HAP-1 (cell line): Measurements from ENCODE around the gene EYA3.

Source experiments
- DNase-seq, 2 experiments: peaks; one replicate each; pipeline ENCODE4 v3.0.0-alpha.2; 2016 to 2020; ENCODE audit warnings: low spot score in 2 of 2
- H3K27me3 ChIP-seq: fragments of 250-450 bp; sonication (Bioruptor Pico); 2 replicates; pipeline ENCODE4 v1.5.1; 2020; ENCODE audit warnings: low read depth, mild to moderate bottlenecking, moderate library complexity
- H3K36me3 ChIP-seq: fragments of 250-450 bp; sonication (Bioruptor Pico); replicated peaks from 2 replicates; pipeline ENCODE4 v1.5.1; 2020; ENCODE audit warnings: mild to moderate bottlenecking
- H3K4me1 ChIP-seq: fragments of 250-450 bp; sonication (Bioruptor Pico); 2 replicates; pipeline ENCODE4 v1.5.1; 2020; ENCODE audit warnings: mild to moderate bottlenecking
- H3K4me3 ChIP-seq: fragments of 250-450 bp; sonication (Bioruptor Pico); 2 replicates; pipeline ENCODE4 v1.5.1; 2020; ENCODE audit warnings: mild to moderate bottlenecking, moderate library complexity
- H3K9me3 ChIP-seq: fragments of 250-450 bp; sonication (Bioruptor Pico); 2 replicates; pipeline ENCODE4 v1.5.1; 2020; ENCODE audit warnings: mild to moderate bottlenecking, moderate library complexity
- in situ Hi-C: fragments of 300-500 bp; cut with MboI; formaldehyde crosslinking; loops from 3 replicates; pipeline ENCODE4 v1.14.3; 2020; ENCODE audit warnings: low sequenced_read_pairs, inconsistent platforms, mixed read lengths

The EYA3 gene

GRCh38 chr1:27958513-27958912 lies 129.9 kb downstream of the EYA3 start:
- DNase-seq: no peak
- in situ Hi-C loops: no loop called here
- Histone ChIP-seq H3K27me3 (no peaks in the 10 kb centered on the region), H3K4me1 (peaks cover 8% of the 10 kb centered on the region), H3K36me3 (no peaks in the 10 kb centered on the region), H3K4me3 (no peak overlapping the region), H3K9me3 (no peaks in the 10 kb centered on the region)

- peaks cover 8% of the 10 kb centered on the region for H3K4me1 ChIP-seq
- no peak for DNase-seq
- no peaks in the 10 kb centered on the region for H3K9me3 ChIP-seq
- H3K36me3 ChIP-seq: no peaks in the 10 kb centered on the region
- in situ Hi-C loops: no loop called here
- H3K27me3 ChIP-seq: no peaks in the 10 kb centered on the region; the same call in 1 of the 2 replicates
- H3K4me3 ChIP-seq: no peak overlapping the region
These were observed 130.8 kb downstream of the EYA3 start for GRCh38 chr1:27957655-27958054.

GRCh38 chr1:27956761-27957160 lies 131.6 kb downstream of the EYA3 start:
- H3K9me3 ChIP-seq: no peaks in the 10 kb centered on the region
- no peaks in the 10 kb centered on the region; the same call in 1 of the 2 replicates for H3K27me3 ChIP-seq
- no peaks in the 10 kb centered on the region for H3K36me3 ChIP-seq
- in situ Hi-C loops: no loop called here
- peaks cover 8% of the 10 kb centered on the region for H3K4me1 ChIP-seq
- no peak for DNase-seq
- no peak overlapping the region for H3K4me3 ChIP-seq

- no peak for DNase-seq
- Histone ChIP-seq H3K4me3 (no peak overlapping the region), H3K27me3 (no peaks in the 10 kb centered on the region; the same call in 1 of the 2 replicates), H3K9me3 (no peaks in the 10 kb centered on the region), H3K4me1 (peaks cover 8% of the 10 kb centered on the region), H3K36me3 (no peaks in the 10 kb centered on the region)
- in situ Hi-C loops: no loop called here
These were observed 133.3 kb downstream of the EYA3 start for GRCh38 chr1:27955076-27955475.

- Histone ChIP-seq H3K4me1 (peaks cover 3% of the 10 kb centered on the region), H3K9me3 (no peaks in the 10 kb centered on the region), H3K4me3 (no peak overlapping the region), H3K36me3 (no peaks in the 10 kb centered on the region), H3K27me3 (no peaks in the 10 kb centered on the region; the same call in 1 of the 2 replicates)
- no peak for DNase-seq
- in situ Hi-C loops: no loop called here
These were observed 134.2 kb downstream of the EYA3 start for GRCh38 chr1:27954186-27954585.

- in situ Hi-C loops: no loop called here
- H3K27me3 ChIP-seq: no peaks in the 10 kb centered on the region; the same call in 1 of the 2 replicates
- H3K4me1 ChIP-seq: no peaks in the 10 kb centered on the region
- H3K4me3 ChIP-seq: no peak overlapping the region
- H3K9me3 ChIP-seq: no peaks in the 10 kb centered on the region
- H3K36me3 ChIP-seq: no peaks in the 10 kb centered on the region
- no peak for DNase-seq
These were observed 136.3 kb downstream of the EYA3 start for GRCh38 chr1:27952147-27952546.

GRCh38 chr1:27951396-27951795 lies 137.0 kb downstream of the EYA3 start:
- H3K36me3 ChIP-seq: no peaks in the 10 kb centered on the region
- no peaks in the 10 kb centered on the region; the same call in 1 of the 2 replicates for H3K27me3 ChIP-seq
- DNase-seq: no peak
- no peak overlapping the region for H3K4me3 ChIP-seq
- in situ Hi-C loops: no loop called here
- H3K9me3 ChIP-seq: no peaks in the 10 kb centered on the region
- H3K4me1 ChIP-seq: no peaks in the 10 kb centered on the region

GRCh38 chr1:27949027-27949426 lies 139.4 kb downstream of the EYA3 start:
- H3K4me1 ChIP-seq: no peaks in the 10 kb centered on the region
- in situ Hi-C loops: no loop called here
- H3K27me3 ChIP-seq: no peaks in the 10 kb centered on the region; the same call in 1 of the 2 replicates
- H3K9me3 ChIP-seq: no peaks in the 10 kb centered on the region
- no peaks in the 10 kb centered on the region for H3K36me3 ChIP-seq
- DNase-seq: no peak
- no peak overlapping the region for H3K4me3 ChIP-seq

- no peaks in the 10 kb centered on the region for H3K36me3 ChIP-seq
- H3K4me3 ChIP-seq: no peak overlapping the region
- no peak for DNase-seq
- H3K9me3 ChIP-seq: no peaks in the 10 kb centered on the region
- in situ Hi-C loops: no loop called here
- H3K27me3 ChIP-seq: no peaks in the 10 kb centered on the region
- no peaks in the 10 kb centered on the region for H3K4me1 ChIP-seq
These were observed 143.4 kb downstream of the EYA3 start for GRCh38 chr1:27945020-27945419.

GRCh38 chr1:27941671-27942540 lies 146.5 kb downstream of the EYA3 start:
- no peak for DNase-seq
- Histone ChIP-seq H3K9me3 (no peaks in the 10 kb centered on the region), H3K36me3 (no peaks in the 10 kb centered on the region), H3K4me1 (no peaks in the 10 kb centered on the region), H3K27me3 (no peaks in the 10 kb centered on the region), H3K4me3 (no peak overlapping the region)
- in situ Hi-C loops: no loop called here

- no peaks in the 10 kb centered on the region for H3K27me3 ChIP-seq
- H3K9me3 ChIP-seq: no peaks in the 10 kb centered on the region
- in situ Hi-C loops: no loop called here
- no peak for DNase-seq
- no peaks in the 10 kb centered on the region for H3K36me3 ChIP-seq
- H3K4me1 ChIP-seq: no peaks in the 10 kb centered on the region
- no peak overlapping the region for H3K4me3 ChIP-seq
These were observed 147.4 kb downstream of the EYA3 start for GRCh38 chr1:27940870-27941560.

GRCh38 chr1:27940297-27940696 lies 148.1 kb downstream of the EYA3 start:
- peak in 1 of 2 experiments; percentile 75 for DNase-seq
- Histone ChIP-seq H3K27me3 (no peaks in the 10 kb centered on the region), H3K4me1 (no peaks in the 10 kb centered on the region), H3K4me3 (no peak overlapping the region), H3K9me3 (no peaks in the 10 kb centered on the region), H3K36me3 (no peaks in the 10 kb centered on the region)
- in situ Hi-C loops: no loop called here

- DNase-seq: no peak
- in situ Hi-C loops: no loop called here
- no peaks in the 10 kb centered on the region for H3K27me3 ChIP-seq
- H3K36me3 ChIP-seq: no peaks in the 10 kb centered on the region
- H3K4me1 ChIP-seq: no peaks in the 10 kb centered on the region
- no peaks in the 10 kb centered on the region for H3K9me3 ChIP-seq
- no peak overlapping the region for H3K4me3 ChIP-seq
These were observed 149.9 kb downstream of the EYA3 start for GRCh38 chr1:27938488-27938887.

GRCh38 chr1:27937524-27937836 lies 150.9 kb downstream of the EYA3 start:
- Histone ChIP-seq H3K4me1 (no peaks in the 10 kb centered on the region), H3K4me3 (no peak overlapping the region), H3K36me3 (no peaks in the 10 kb centered on the region), H3K27me3 (no peaks in the 10 kb centered on the region), H3K9me3 (no peaks in the 10 kb centered on the region)
- DNase-seq: no peak
- in situ Hi-C loops: no loop called here
